H9 (cell line): Measurements from ENCODE around the gene NRCAM. TPM values are rescaled to one million over a fixed set of nuclear protein-coding genes. Genes with fewer than 3 reads are reported as not detected.

Source experiments
- DNase-seq: peaks from one replicate; pipeline ENCODE4 v3.0.0-alpha.2; 2017
- H2AFZ ChIP-seq: one replicate; pipeline ENCODE4 v1.6.1; 2013; ENCODE audit warnings: mild to moderate bottlenecking, low read length, control low read depth, moderate library complexity
- H2AK5ac ChIP-seq: 2 replicates; pipeline ENCODE4 v1.6.1; 2013; ENCODE audit warnings: low read length, control low read depth, mixed read lengths; ENCODE audit not compliant: insufficient read length
- H2BK120ac ChIP-seq: one replicate; pipeline ENCODE4 v1.6.1; 2013; ENCODE audit warnings: low read depth, mild to moderate bottlenecking, low read length, control low read depth, inconsistent platforms; ENCODE audit not compliant: poor library complexity, severe bottlenecking
- H2BK12ac ChIP-seq: 2 replicates; pipeline ENCODE4 v1.6.1; 2013; ENCODE audit warnings: low read length, control low read depth, mixed read lengths, low read depth; ENCODE audit not compliant: insufficient read length
- H2BK15ac ChIP-seq: 2 replicates; pipeline ENCODE4 v1.6.1; 2013; ENCODE audit warnings: low read depth, low read length, control low read depth
- H2BK20ac ChIP-seq: one replicate; pipeline ENCODE4 v1.6.1; 2013; ENCODE audit warnings: low read depth, mild to moderate bottlenecking, low read length, control low read depth, inconsistent platforms; ENCODE audit not compliant: poor library complexity, severe bottlenecking
- H2BK5ac ChIP-seq: 2 replicates; pipeline ENCODE4 v1.6.1; 2013; ENCODE audit warnings: low read length, control low read depth, mixed read lengths; ENCODE audit not compliant: insufficient read length
- H3K14ac ChIP-seq: 2 replicates; pipeline ENCODE4 v1.6.1; 2013; ENCODE audit warnings: low read length, control low read depth; ENCODE audit not compliant: insufficient read depth
- H3K18ac ChIP-seq: 2 replicates; pipeline ENCODE4 v1.6.1; 2013; ENCODE audit warnings: low read depth, mild to moderate bottlenecking, mixed read lengths, low read length, control low read depth; ENCODE audit not compliant: insufficient read length
- H3K23ac ChIP-seq: 2 replicates; pipeline ENCODE4 v1.6.1; 2013; ENCODE audit warnings: low read length, control low read depth, mixed read lengths, low read depth; ENCODE audit not compliant: insufficient read length
- H3K23me2 ChIP-seq: 2 replicates; pipeline ENCODE4 v1.6.1; 2013; ENCODE audit warnings: low read depth, mild to moderate bottlenecking, mixed read lengths, low read length, control low read depth; ENCODE audit not compliant: insufficient read length, poor library complexity, severe bottlenecking
- H3K27ac ChIP-seq: 2 replicates; pipeline ENCODE4 v1.5.1; 2013; ENCODE audit warnings: low read length, control low read depth, mixed read lengths, low read depth; ENCODE audit not compliant: insufficient read length
- H3K27me3 ChIP-seq: 2 replicates; pipeline ENCODE4 v1.6.1; 2013; ENCODE audit warnings: low read length, control low read depth, inconsistent platforms; ENCODE audit not compliant: insufficient read depth
- H3K4ac ChIP-seq: 2 replicates; pipeline ENCODE4 v1.6.1; 2013; ENCODE audit warnings: low read depth, mild to moderate bottlenecking, control low read depth, inconsistent platforms, low read length, moderate library complexity
- H3K4me1 ChIP-seq: 2 replicates; pipeline ENCODE4 v1.6.1; 2013; ENCODE audit warnings: low read length, control low read depth, inconsistent platforms; ENCODE audit not compliant: insufficient read depth
- H3K4me2 ChIP-seq: 2 replicates; pipeline ENCODE4 v1.6.1; 2013; ENCODE audit warnings: low read length, control low read depth, mixed read lengths; ENCODE audit not compliant: insufficient read length, insufficient read depth
- H3K56ac ChIP-seq: 2 replicates; pipeline ENCODE4 v1.6.1; 2013; ENCODE audit warnings: low read depth, mild to moderate bottlenecking, mixed read lengths, low read length, control low read depth; ENCODE audit not compliant: insufficient read length
- H3K79me1 ChIP-seq: 2 replicates; pipeline ENCODE4 v1.6.1; 2013; ENCODE audit warnings: low read depth, mild to moderate bottlenecking, moderate library complexity, low read length, control low read depth, inconsistent platforms; ENCODE audit not compliant: insufficient read depth, poor library complexity, severe bottlenecking
- H3K79me2 ChIP-seq: 2 replicates; pipeline ENCODE4 v1.6.1; 2013; ENCODE audit warnings: low read length, control low read depth, inconsistent platforms; ENCODE audit not compliant: insufficient read depth
- H3K9ac ChIP-seq: 2 replicates; pipeline ENCODE4 v1.6.1; 2013; ENCODE audit warnings: low read length, control low read depth, mixed read lengths; ENCODE audit not compliant: insufficient read length; ENCODE audit errors: extremely low read depth
- H3K9me3 ChIP-seq: one replicate; pipeline ENCODE4 v1.6.1; 2013; ENCODE audit warnings: low read depth, low read length, inconsistent platforms; ENCODE audit not compliant: control insufficient read depth
- H3T11ph ChIP-seq: one replicate; pipeline ENCODE4 v1.6.1; 2013; ENCODE audit warnings: mild to moderate bottlenecking, low read length, control low read depth, inconsistent platforms
- H4K20me1 ChIP-seq: one replicate; pipeline ENCODE4 v1.6.1; 2013; ENCODE audit not compliant: control insufficient read depth, insufficient read length, insufficient read depth
- H4K5ac ChIP-seq: 2 replicates; pipeline ENCODE4 v1.6.1; 2013; ENCODE audit warnings: low read depth, mild to moderate bottlenecking, mixed read lengths, low read length, control low read depth; ENCODE audit not compliant: insufficient read length
- H4K8ac ChIP-seq: replicated peaks from 2 replicates; pipeline ENCODE4 v1.6.1; 2013; ENCODE audit warnings: low read length, control low read depth, mixed read lengths, low read depth; ENCODE audit not compliant: insufficient read length
- H4K91ac ChIP-seq: 2 replicates; pipeline ENCODE4 v1.6.1; 2013; ENCODE audit warnings: low read depth, mild to moderate bottlenecking, moderate library complexity, mixed read lengths, low read length, control low read depth; ENCODE audit not compliant: insufficient read length
- H3K27ac Mint-ChIP-seq, 3 experiments: 2 replicates in 2 of 3; 3 replicates in 1 of 3; pipeline ENCODE4 v1.8.0; 2020 to 2021; ENCODE audit warnings: mixed read lengths in 3 of 3, mild to moderate bottlenecking in 1 of 3, moderate library complexity in 1 of 3
- H3K27me3 Mint-ChIP-seq: 2 replicates; pipeline ENCODE4 v1.8.0; 2021; ENCODE audit warnings: low read depth, mild to moderate bottlenecking, moderate library complexity, mixed read lengths
- H3K36me3 Mint-ChIP-seq, 3 experiments: 2 replicates in 2 of 3; 3 replicates in 1 of 3; pipeline ENCODE4 v1.8.0; 2020 to 2021; ENCODE audit warnings: low read depth in 3 of 3, mixed read lengths in 3 of 3; ENCODE audit not compliant: insufficient read depth in 1 of 3
- H3K4me1 Mint-ChIP-seq, 2 experiments: 2 replicates each; pipeline ENCODE4 v1.8.0; 2020; ENCODE audit warnings: mixed read lengths in 2 of 2
- H3K4me3 Mint-ChIP-seq, 2 experiments: 2 replicates in 1 of 2; 3 replicates in 1 of 2; pipeline ENCODE4 v1.8.0; 2020 to 2021; ENCODE audit warnings: mild to moderate bottlenecking in 2 of 2, mixed read lengths in 2 of 2, moderate library complexity in 1 of 2
- H3K9me3 Mint-ChIP-seq, 2 experiments: 2 replicates in 1 of 2; 3 replicates in 1 of 2; pipeline ENCODE4 v1.8.0; 2020; ENCODE audit warnings: mild to moderate bottlenecking in 2 of 2, mixed read lengths in 2 of 2, moderate library complexity in 1 of 2
- total RNA-seq: library from RNA; stranded (reverse); gene quantifications from 2 replicates; pipeline ENCODE4 v1.2.1, GENCODE V29; 2021
- TF ChIP-seq, protein P1 (sequence below): fragments of 200-600 bp; sonication (generic); conservative IDR thresholded peaks from 3 replicates; pipeline ENCODE4 v1.8.0; 2021; ENCODE audit warnings: antibody characterized with exemption, mild to moderate bottlenecking

NRCAM gene
- total RNA-seq, 1 experiment from 2014 or later, result 2.3 TPM

DNA sequence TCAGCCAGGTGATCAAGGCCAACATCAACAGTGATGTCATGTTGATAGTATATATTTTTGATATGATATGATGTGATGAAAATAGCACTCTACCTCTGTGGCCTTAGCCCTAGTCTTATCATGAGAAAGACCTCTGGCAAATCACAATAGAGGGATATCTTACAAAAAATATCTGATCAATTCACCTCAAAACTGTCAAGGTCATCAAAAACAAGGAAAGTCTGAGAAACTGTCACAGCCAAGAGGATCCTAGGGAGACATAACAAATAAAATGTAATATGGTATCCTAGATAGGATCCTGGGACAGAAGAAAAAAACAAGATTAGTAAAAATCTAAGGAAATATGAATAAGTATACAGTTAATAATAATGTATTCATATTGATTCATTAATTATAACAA lies 92.6 kb downstream of the NRCAM start:
- no peak overlapping the region for H2BK5ac ChIP-seq
- no peak overlapping the region for H2BK15ac ChIP-seq
- H3K23me2 ChIP-seq, result no peaks in the 10 kb centered on the region
- TF ChIP-seq, protein P1, sequence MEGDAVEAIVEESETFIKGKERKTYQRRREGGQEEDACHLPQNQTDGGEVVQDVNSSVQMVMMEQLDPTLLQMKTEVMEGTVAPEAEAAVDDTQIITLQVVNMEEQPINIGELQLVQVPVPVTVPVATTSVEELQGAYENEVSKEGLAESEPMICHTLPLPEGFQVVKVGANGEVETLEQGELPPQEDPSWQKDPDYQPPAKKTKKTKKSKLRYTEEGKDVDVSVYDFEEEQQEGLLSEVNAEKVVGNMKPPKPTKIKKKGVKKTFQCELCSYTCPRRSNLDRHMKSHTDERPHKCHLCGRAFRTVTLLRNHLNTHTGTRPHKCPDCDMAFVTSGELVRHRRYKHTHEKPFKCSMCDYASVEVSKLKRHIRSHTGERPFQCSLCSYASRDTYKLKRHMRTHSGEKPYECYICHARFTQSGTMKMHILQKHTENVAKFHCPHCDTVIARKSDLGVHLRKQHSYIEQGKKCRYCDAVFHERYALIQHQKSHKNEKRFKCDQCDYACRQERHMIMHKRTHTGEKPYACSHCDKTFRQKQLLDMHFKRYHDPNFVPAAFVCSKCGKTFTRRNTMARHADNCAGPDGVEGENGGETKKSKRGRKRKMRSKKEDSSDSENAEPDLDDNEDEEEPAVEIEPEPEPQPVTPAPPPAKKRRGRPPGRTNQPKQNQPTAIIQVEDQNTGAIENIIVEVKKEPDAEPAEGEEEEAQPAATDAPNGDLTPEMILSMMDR, result no peak
- H3K14ac ChIP-seq, result no peak overlapping the region
- 0 out of 7 replicates have a peak, but pooled peaks cover 0 to 4% (median 0%) of the 10 kb centered on the region in 3 experiments for H3K36me3 Mint-ChIP-seq
- H3K27ac ChIP-seq, result no peak overlapping the region
- H3K18ac ChIP-seq, result no peak overlapping the region
- H2AFZ ChIP-seq, result no peak overlapping the region
- no peak overlapping the region for H2BK20ac ChIP-seq
- DNase-seq, result no peak
- no peaks in the 10 kb centered on the region for H3K27me3 Mint-ChIP-seq
- H3K23ac ChIP-seq, result no peak overlapping the region
- H3K9ac ChIP-seq, result no peak overlapping the region
- no peaks in the 10 kb centered on the region for H3K27me3 ChIP-seq
- no peak overlapping the region for H3K4me2 ChIP-seq
- H3K79me1 ChIP-seq, result no peaks in the 10 kb centered on the region
- H3K4ac ChIP-seq, result no peak overlapping the region
- no peak overlapping the region for H4K91ac ChIP-seq
- no peaks in the 10 kb centered on the region for H3K4me1 ChIP-seq
- no peak overlapping the region for H2BK120ac ChIP-seq
- H3K9me3 Mint-ChIP-seq, result no peaks in the 10 kb centered on the region; a peak in 1 of 5 replicates
- no peak overlapping the region for H2AK5ac ChIP-seq
- no peak overlapping the region for H2BK12ac ChIP-seq
- no peak overlapping the region for H3K27ac Mint-ChIP-seq
- H4K5ac ChIP-seq, result no peak overlapping the region
- no peak overlapping the region for H3T11ph ChIP-seq
- no peak overlapping the region for H4K8ac ChIP-seq
- no peaks in the 10 kb centered on the region for H4K20me1 ChIP-seq
- H3K79me2 ChIP-seq, result no peaks in the 10 kb centered on the region
- 0 out of 4 replicates have a peak, but pooled peaks cover 0 to under 1% of the 10 kb centered on the region in 2 experiments for H3K4me1 Mint-ChIP-seq
- no peaks in the 10 kb centered on the region for H3K9me3 ChIP-seq
- no peak overlapping the region for H3K4me3 Mint-ChIP-seq
- no peak overlapping the region for H3K56ac ChIP-seq
